Measurements from ENCODE around the gene STMN3. TPM values are rescaled to one million over a fixed set of nuclear protein-coding genes. Genes with fewer than 3 reads are reported as not detected.

Gene STMN3
- total and polyA plus RNA-seq, 4 donors: 0.42 to 2.9 (median 0.91) TPM

GRCh38 chr20:63596423-63596822 is 56.8 kb downstream of the STMN3 start (continued):
- TF ChIP-seq, protein P1, sequence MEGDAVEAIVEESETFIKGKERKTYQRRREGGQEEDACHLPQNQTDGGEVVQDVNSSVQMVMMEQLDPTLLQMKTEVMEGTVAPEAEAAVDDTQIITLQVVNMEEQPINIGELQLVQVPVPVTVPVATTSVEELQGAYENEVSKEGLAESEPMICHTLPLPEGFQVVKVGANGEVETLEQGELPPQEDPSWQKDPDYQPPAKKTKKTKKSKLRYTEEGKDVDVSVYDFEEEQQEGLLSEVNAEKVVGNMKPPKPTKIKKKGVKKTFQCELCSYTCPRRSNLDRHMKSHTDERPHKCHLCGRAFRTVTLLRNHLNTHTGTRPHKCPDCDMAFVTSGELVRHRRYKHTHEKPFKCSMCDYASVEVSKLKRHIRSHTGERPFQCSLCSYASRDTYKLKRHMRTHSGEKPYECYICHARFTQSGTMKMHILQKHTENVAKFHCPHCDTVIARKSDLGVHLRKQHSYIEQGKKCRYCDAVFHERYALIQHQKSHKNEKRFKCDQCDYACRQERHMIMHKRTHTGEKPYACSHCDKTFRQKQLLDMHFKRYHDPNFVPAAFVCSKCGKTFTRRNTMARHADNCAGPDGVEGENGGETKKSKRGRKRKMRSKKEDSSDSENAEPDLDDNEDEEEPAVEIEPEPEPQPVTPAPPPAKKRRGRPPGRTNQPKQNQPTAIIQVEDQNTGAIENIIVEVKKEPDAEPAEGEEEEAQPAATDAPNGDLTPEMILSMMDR (IDR thresholded peaks at IDR 0.05; ENCODE audit: low read depth, low read length, missing input control): no peak
- TF ChIP-seq SP1 (IDR thresholded peaks at IDR 0.05) (no peak), HNF4A (conservative IDR thresholded peaks at IDR 0.05) (no peak), REST (IDR thresholded peaks at IDR 0.05) (no peak), GABPA (IDR thresholded peaks at IDR 0.05 in 1 of 2, conservative IDR thresholded peaks at IDR 0.05 in 1 of 2) (no peak)

GRCh38 chr20:63595416-63596127 is 57.7 kb downstream of the STMN3 start:
- Histone ChIP-seq H3K27ac (ENCODE audit: low read depth in 1 of 2, low read length in 2 of 2) (no peak overlapping the region), H3K9ac (ENCODE audit: low read depth in 1 of 2, low read length in 2 of 2) (no peak overlapping the region), H3K36me3 (ENCODE audit: control insufficient read depth in 4 of 4, insufficient read depth in 3 of 4, low read depth in 1 of 4, low read length in 3 of 4) (peaks cover 9 to 58% (median 13%) of the 10 kb centered on the region in 4 donors), H3K9me3 (ENCODE audit: control insufficient read depth in 4 of 4, low read length in 3 of 4) (no peaks in the 10 kb centered on the region), H3K4me3 (ENCODE audit: low read depth in 1 of 3, low read length in 3 of 3) (no peak overlapping the region), H3K27me3 (ENCODE audit: control insufficient read depth in 4 of 4, insufficient read depth in 4 of 4, low read length in 3 of 4) (no peaks in the 10 kb centered on the region), H3K4me1 (ENCODE audit: control insufficient read depth in 4 of 4, insufficient read depth in 4 of 4, low read length in 3 of 4) (no peaks in the 10 kb centered on the region)
- DNase-seq (ENCODE audit: low spot score): no peak
- no peak for TF ChIP-seq TAF1 (conservative IDR thresholded peaks at IDR 0.05)
- TF ChIP-seq FOXA1 (IDR thresholded peaks at IDR 0.05): no peak
- no peak for TF ChIP-seq SP1 (IDR thresholded peaks at IDR 0.05)
- no peak for TF ChIP-seq RAD21 (IDR thresholded peaks at IDR 0.05)
- TF ChIP-seq EGR1 (IDR thresholded peaks at IDR 0.05; ENCODE audit: low read depth in 2 of 2): no peak
- TF ChIP-seq RXRA (IDR thresholded peaks at IDR 0.05): no peak
- TF ChIP-seq HNF4A (conservative IDR thresholded peaks at IDR 0.05): no peak
- TF ChIP-seq NR2F2 (IDR thresholded peaks at IDR 0.05): no peak
- TF ChIP-seq FOXA2 (IDR thresholded peaks at IDR 0.05): no peak
- TF ChIP-seq MAX (IDR thresholded peaks at IDR 0.05): no peak
- no peak for TF ChIP-seq ATF3 (IDR thresholded peaks at IDR 0.05)
- TF ChIP-seq HNF4G (IDR thresholded peaks at IDR 0.05): no peak
- TF ChIP-seq, protein P1 (IDR thresholded peaks at IDR 0.05; ENCODE audit: low read depth, low read length, missing input control): no peak
- no peak for TF ChIP-seq ZBTB33 (IDR thresholded peaks at IDR 0.05)
- no peak for TF ChIP-seq REST (IDR thresholded peaks at IDR 0.05)
- no peak for TF ChIP-seq YY1 (IDR thresholded peaks at IDR 0.05)
- no peak for TF ChIP-seq JUND (IDR thresholded peaks at IDR 0.05)
- WGBS: 95% methylated on average over 30 of the region's 30 CpGs
